ENCODE results near the gene CDH13. TPM values are rescaled to one million over a fixed set of nuclear protein-coding genes. Genes with fewer than 3 reads are reported as not detected.

CDH13 gene
- polyA plus RNA-seq, 1 donor: 49.6 TPM

DNA sequence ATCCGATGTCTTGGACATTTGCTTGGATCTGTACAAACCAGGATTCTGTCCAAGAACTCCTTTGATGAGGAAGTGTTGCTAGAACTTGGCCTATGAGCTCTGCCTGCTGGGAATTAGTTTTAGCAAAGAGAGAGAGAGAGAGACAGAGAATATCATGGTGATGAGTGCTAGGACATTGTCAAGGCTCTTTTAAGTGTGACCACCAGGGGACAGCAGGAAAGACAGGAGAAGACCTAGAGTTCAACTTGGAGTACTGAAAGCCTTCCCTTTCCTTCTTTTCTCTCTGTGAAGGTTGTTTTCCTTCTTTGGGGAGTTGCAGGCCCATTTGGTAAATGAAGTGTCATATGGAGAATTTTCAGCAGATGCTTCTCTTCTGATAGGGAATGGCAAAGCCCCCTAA is 791.8 kb downstream of the CDH13 start:
- no peak for DNase-seq (ENCODE audit: low read depth)

DNA sequence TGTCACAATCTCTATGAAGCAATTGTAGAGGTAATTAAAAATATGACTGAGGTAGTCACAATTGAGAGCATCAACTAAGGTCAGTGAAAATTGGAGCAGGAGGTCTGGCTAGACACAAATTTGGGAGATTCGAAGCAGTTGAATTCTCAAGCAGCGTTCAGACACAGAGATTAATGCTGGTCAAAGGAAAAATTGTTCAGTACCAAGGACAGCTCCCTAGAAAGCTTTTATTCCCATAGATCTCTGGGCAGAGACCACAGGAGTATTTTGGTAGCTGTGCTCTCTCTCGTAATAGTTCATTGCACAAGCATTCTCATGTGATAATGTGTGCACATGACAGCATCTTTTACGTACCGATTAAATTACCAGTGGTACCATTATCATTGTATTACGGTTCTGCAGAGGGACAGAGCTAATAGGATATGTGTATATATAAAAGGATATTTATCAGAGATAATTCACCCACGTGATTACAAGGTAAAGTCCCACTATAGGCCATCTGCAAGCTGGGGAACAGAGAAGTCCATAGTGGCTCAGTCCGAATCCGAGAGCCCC is 793.5 kb downstream of the CDH13 start:
- DNase-seq (ENCODE audit: low read depth): peak; percentile 9

GRCh38 chr16:83433201-83433600 is 806.4 kb downstream of the CDH13 start:
- DNase-seq (ENCODE audit: low read depth): no peak

DNA sequence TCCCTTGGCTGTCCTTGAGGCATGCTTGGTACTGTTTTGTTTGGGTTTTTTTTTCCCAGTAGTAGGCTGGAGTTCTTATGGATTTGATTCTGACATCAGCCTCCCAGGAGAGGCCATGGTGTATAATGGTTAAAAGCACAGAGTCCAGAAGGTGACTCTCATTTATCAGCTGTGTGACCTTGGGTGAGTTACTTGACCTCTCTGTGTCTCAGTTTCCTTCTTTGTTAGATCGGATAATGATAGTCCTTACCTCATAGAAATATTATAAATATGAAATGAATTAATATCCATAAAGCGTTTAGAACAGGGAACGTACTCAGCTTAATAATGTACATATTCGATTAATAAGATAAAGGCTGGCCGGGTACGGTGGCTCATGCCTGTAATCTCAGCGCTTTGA is 810.3 kb downstream of the CDH13 start:
- DNase-seq (ENCODE audit: low read depth): no peak

- no peak for DNase-seq (ENCODE audit: low read depth)
Observed at GRCh38 chr16:83438326-83438725, 811.6 kb downstream of the CDH13 start.

- no peak for DNase-seq (ENCODE audit: low read depth)
Observed at GRCh38 chr16:83439412-83439811, 812.6 kb downstream of the CDH13 start.

GRCh38 chr16:83441517-83441916 is 814.7 kb downstream of the CDH13 start:
- no peak for DNase-seq (ENCODE audit: low read depth)

DNA sequence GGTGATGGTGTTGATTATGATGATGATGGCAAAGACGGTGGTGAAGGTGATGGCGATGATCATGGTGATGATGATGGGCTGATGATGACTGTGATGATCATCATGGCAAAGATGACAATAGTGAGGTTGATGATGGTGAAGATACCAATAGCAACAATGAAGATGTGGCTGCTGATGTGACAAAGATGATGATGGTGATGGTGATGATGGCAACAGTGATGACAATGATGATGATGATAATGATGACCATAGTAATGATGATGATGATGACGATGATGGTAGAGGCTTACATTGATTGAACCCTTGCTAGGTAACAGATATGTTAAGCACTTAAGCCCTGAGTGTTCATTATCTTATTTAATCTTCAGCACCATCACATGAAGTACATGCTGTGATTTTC is 817.2 kb downstream of the CDH13 start:
- DNase-seq (ENCODE audit: low read depth): no peak

DNA sequence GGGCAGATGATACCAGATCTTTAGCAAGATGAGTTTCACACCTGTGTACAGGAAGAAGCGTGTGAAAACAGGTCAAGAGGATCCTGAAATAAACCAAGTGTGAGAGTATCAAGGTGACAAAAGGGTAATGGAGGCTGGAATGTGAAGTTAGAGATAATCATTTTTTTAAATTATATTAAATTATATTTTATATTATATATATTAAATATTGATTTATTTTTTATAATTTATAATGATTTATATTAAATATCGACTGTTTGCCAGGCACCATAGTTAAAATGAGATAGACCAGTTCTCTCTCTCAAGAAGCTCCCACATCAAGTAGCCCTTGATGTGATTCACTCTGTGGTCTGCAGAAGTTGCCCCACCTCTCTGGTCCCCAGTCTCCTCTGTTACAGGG is 820.8 kb downstream of the CDH13 start:
- no peak for DNase-seq (ENCODE audit: low read depth)

DNA sequence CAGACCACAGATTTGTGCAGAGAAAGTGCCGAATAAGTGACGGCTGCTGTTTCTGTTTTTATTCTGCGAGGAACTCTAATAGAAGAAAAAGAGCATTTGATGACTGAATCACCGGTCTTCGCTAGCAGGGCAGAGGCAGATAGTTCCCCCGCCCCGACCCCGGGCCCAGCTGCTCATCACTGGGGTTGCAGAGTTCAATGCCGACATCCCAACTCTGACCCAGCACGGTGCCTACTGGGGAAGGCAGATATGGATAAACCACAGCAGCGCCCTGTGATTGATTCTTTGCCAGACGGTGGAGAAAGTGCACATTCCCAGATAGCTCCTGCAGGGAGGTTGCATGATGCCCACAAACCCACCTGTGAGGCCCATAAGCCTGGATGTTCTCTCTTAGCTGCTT is 823.1 kb downstream of the CDH13 start:
- no peak for DNase-seq (ENCODE audit: low read depth)

DNA sequence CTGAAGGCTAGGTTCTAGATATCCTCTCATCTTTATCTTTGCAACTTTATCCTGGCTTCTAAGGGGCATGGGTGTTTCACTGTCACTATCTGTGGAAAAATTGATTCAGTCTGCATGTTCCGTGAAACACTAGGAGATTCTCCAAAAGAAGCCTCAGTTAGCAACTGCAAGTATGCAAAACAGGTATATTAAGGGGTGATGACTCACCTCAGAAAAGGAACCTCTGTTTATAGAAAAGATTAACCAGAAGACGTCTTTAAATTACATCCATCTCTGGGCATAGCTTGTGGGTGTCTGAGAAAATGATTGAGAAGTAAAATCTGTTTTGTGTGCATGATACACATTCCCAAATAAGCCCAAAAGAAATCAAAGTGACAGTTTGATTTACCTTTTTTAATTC is 827.2 kb downstream of the CDH13 start:
- DNase-seq (ENCODE audit: low read depth): no peak

- DNase-seq (ENCODE audit: low read depth): no peak
Observed at GRCh38 chr16:83455716-83456115, 828.9 kb downstream of the CDH13 start.

DNA sequence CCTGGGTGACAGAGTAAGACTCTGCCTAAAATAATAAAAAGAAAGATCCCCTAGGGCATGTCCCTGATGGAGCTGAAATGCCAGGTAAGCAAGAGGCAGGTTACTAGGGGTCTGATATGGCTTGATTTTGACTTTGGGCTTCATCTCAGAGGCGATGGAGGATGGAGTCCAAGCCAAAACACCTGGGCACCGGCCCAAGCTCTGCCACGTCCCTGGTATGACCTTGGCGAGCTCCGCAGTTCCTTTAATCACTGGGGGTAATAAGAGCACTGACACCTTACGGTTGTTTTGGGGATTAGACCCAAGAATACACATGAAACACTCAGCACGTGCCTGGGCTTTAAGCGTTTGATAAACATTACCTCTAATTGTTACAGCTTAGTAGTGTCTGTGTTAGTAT is 830.2 kb downstream of the CDH13 start:
- no peak for DNase-seq (ENCODE audit: low read depth)

DNA sequence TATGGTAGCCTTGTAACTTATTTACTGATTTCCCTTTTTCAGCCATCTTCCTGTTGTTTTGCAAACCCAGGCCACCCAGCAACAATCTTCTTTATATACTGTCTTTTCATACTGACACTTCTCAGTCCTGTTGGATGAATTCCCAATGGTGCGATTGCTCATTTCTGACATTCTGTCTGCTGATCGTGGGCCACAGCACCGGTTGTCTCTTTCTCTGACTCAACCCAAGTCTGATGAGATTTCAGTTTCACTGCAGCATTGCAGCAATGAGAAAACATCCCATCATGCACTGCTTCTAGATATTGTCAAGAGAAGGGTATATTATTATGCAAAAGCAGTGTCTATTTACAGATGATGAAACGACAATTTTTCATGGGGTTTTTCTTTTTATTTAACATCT is 831.8 kb downstream of the CDH13 start:
- DNase-seq (ENCODE audit: low read depth): no peak

DNA sequence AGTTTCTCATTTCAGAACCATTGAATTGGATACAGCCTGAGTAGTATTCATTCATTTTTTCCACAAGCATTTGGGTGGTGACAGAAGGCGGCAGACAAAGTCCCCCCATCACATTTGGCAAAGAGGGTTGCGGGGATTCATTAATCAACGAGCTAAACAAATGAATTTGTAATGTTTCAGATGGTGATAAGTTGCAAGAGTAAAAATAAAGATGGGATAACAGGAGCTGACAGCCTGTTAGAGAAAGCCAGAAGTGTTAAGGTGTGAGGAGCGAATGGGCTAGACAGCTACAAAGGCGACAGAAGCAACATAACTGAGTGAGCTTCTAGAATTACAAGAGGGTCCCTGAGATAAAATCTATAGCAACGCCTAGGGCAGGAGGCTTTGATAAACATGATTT is 838.2 kb downstream of the CDH13 start:
- DNase-seq (ENCODE audit: low read depth): no peak

GRCh38 chr16:83470416-83470815 is 843.6 kb downstream of the CDH13 start:
- DNase-seq (ENCODE audit: low read depth): no peak

- no peak for DNase-seq (ENCODE audit: low read depth)
Observed at GRCh38 chr16:83472776-83473501, 846.2 kb downstream of the CDH13 start.

DNA sequence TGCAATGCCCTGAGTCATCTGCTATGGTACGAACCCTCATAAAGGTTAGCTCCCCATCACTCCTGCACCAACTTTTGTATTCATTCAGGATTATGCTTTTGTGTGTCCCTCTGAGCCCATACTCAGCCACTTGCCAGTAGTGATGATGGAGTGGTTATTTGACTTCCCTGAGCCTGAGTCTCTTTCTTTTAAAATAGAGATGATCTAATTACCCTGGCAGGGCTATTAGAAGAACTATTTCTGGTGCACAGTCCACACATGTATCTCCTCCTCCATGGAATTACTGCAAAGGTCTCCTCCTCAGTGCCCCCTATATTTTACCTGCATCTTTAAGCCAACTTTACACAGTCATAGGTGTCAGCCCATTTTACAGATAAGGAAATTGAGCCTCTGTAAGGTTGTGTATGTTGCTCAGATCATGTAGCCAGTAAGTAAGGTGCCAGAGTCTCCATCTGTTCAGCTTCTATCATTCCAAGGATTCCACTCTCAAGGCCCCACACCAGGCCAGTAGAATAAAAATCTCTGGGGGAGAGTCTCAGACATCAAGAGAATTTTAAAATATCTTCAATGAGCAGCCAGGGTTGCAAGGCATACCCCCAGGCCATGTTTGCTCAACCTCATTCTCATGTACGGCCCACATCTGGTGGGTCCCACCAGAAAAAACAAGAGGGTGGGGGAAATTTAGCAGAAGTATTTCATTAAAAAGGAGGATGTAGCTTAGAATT is 847.3 kb downstream of the CDH13 start:
- no peak for DNase-seq (ENCODE audit: low read depth)

- no peak for DNase-seq (ENCODE audit: low read depth)
Observed at GRCh38 chr16:83475108-83475507, 848.3 kb downstream of the CDH13 start.

DNA sequence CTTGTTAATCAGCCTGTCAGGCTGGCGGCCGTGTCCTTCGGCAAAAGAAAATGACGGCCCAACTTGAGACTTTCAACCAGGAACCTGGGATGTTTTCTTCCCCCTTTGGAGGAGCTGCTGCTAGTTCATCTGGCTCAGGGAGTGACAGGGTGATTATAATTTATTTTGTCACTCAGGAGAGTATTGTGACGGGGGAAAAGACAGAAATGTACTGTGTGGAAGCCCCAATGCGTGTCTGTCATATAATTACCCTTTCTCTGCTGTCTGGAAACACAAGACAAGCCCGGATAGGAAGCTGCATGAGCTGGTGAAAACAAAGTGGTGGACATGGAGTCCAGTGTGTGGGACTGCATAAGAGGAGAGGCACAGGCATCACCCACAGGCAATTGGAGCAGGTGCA is 854.8 kb downstream of the CDH13 start:
- DNase-seq (ENCODE audit: low read depth): no peak

DNA sequence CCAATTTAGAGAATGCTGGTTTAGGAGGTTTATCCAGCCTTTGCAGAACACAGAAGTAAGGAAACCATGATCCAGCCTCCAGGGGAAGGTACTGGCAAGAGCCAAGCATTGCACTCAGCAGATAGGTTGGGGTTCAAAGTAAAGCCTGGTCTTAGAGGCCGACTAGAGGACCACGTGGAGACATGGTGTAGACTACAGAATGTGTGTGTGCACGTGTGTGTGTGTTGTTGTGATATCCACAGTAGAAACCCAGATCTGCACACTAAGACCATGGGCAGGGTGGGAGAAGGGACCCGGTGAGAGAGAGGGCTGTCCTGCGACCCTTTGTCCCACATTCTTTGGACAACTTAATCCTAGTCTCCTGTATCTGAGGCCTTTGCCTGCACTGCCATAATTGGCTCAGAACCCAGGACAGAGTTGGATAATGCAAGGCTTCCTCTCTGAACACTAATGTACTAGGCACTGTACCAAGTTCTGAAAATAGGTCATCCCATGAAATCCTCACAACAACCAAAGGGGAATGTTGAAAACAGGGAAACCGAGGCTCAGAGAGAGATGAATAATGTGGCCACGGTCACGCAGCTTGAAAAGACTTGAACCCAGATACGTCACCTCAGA is 855.9 kb downstream of the CDH13 start:
- DNase-seq (ENCODE audit: low read depth): no peak

- DNase-seq (ENCODE audit: low read depth): no peak
Observed at GRCh38 chr16:83490073-83490472, 863.3 kb downstream of the CDH13 start.

- DNase-seq (ENCODE audit: low read depth): no peak
Observed at GRCh38 chr16:83494459-83494858, 867.7 kb downstream of the CDH13 start.

Measured in forelimb muscle (tissue), 1 donor.